ENCODE data around the gene OIP5.
"Not testable (repeated sequence)": the region's sequence is repeated elsewhere in the genome, so short reads cannot be mapped to it uniquely, and the experiment has no call there.

The OIP5 gene

DNA sequence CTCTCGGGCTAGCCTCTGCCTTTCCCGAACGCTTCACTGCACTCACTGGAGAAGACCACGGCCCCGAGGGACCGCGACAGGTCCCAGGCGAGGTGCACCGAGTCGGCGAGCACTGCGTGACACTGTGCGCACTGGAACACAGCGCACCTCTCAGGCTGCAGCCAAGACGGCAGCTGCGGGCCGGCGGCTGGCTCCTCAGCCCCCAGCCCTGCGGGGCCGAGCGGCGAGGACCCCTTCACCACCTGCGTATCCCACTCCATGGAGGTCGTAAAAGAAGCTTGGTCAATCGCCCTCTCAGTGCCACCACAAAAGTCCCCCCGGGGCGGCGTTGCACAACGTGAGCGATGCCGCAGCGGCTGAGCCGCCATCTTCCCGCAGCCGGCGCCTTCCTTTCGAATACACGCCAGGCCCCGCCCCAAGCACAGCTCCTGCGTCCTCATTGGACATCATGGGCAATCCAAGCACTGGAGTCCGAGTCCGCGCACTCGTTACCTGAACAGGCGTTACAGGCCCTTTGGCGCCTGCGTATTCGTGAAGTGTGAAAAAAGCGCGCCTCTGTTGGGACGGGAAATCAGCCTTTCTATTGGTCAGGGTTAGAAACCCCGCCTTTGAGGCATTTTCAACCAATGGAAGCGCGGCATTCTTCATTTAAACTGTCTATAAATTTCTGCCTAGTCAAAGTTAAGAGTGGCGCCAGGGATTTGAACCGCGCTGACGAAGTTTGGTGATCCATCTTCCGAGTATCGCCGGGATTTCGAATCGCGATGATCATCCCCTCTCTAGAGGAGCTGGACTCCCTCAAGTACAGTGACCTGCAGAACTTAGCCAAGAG, at the start of gene OIP5, which contains the start of gene NUSAP1:
Gene OIP5 (minus strand): TSS at position 398 of the 832 bp plus-strand sequence. CDS start 30 bp downstream, at position 368.
Gene NUSAP1 (plus strand): TSS at position 688 of the 832 bp plus-strand sequence. CDS start 77 bp downstream, at position 765.
- DNase-seq: peak; percentile 100

- DNase-seq: no peak
Measured at GRCh38 chr15:41377978-41378377, 45.6 kb upstream of the OIP5 start.

- no peak for DNase-seq
Measured at GRCh38 chr15:41367418-41367817, 35.0 kb upstream of the OIP5 start.

DNA sequence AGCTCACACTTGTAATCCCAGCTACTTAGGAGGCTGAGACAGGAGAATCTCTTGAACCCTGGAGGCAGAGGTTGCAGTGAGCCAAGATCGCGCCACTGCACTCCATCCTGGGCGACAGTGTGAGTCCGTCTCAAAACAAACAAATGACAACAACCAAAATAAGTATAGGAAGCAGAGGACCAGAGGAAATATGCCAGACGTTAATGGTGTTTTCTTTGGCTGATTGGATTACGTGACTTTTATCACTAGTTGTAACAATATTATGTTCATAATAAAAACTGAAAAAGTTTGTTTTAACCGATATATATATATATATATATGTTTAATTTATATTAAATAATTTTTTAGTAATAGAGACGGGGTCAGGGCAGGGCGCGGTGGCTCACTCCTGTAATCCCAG, 22.0 kb upstream of the OIP5 start:
- DNase-seq: no peak

GRCh38 chr15:41350057-41350717, 17.8 kb upstream of the OIP5 start:
- DNase-seq: no peak

GRCh38 chr15:41347236-41347635, 14.8 kb upstream of the OIP5 start:
- DNase-seq: no peak

DNA sequence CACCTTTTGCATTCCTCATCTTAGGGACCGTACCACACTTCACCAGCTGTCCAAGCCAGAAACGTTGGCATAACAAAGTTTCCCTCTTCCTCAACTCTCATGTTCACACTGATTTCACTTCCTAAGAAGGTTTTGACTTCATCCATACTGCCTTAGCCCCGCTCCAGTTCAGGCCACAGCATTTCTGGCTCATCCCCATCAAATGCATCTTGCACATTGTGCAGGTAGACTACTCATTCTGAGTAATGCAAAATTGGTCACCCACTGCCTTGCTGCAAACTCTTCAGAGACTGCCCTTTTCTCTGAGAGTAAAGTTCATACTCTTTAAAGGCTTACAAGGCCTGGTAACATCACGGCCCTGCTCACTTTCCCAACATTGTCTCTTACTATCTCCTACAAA, 9.1 kb upstream of the OIP5 start:
- DNase-seq: no peak

- DNase-seq: no peak
Measured at GRCh38 chr15:41340189-41340695, 7.9 kb upstream of the OIP5 start.

GRCh38 chr15:41337631-41338522, 5.5 kb upstream of the OIP5 start:
- DNase-seq: peak; percentile 14

- no peak for DNase-seq
Measured at GRCh38 chr15:41337047-41337446, 4.7 kb upstream of the OIP5 start.

DNA sequence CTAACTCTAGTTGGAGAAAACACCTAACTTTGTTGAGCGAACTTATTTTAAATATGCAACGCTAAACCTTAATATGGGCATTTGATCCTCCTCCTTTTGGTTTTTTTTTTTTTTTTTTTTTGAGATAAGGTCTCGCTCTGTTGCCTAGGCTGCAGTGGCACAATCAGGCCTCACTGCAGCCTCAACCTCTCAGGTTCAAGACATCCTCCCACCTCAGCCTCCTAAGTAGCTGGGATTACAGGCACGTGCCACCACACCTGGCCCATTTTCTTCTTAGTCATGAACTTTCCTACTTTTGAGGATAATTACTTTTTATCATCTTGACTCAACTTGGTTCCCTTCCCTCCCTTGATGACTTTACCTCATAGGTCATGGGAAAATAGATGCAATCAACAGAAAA, 4.2 kb upstream of the OIP5 start:
- no peak for DNase-seq

DNA sequence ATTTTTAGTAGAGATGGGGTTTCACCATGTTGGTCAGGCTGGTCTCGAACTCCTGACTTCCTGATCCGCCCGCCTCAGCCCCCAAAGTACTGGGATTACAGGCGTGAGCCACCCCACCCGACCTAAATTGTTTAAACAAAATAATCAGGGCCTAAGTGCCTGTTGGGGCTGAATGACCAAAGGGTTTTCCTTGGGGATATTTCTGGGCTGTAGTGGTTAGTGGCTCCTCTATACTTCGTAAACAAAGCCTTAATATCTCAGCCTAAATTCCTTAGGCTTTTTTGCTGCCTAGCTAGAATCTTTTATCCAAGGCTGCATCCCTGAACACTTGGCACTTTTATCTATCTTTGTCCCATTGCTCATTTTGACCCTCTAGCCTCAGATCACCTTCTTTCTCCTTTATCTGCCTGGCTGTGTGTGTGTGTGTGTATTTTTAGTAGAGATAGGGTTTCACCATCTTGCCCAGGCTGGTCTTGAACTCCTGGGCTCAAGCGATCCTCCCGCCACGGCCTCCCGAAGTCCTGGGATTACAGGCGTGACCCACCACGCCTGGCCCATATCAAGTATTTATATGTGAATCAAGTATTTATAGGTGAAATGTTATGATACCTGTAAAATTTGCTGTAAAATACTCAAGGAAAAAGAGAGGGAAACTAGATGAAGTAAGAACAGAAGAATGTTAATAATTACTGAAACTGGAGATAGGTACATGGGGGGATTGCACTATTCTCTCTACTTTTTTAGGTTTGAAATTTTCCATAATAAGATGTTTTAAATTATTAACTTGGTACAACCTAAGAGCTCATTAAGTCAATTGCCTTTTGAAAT, 2.1 kb upstream of the OIP5 start:
- no peak for DNase-seq

DNA sequence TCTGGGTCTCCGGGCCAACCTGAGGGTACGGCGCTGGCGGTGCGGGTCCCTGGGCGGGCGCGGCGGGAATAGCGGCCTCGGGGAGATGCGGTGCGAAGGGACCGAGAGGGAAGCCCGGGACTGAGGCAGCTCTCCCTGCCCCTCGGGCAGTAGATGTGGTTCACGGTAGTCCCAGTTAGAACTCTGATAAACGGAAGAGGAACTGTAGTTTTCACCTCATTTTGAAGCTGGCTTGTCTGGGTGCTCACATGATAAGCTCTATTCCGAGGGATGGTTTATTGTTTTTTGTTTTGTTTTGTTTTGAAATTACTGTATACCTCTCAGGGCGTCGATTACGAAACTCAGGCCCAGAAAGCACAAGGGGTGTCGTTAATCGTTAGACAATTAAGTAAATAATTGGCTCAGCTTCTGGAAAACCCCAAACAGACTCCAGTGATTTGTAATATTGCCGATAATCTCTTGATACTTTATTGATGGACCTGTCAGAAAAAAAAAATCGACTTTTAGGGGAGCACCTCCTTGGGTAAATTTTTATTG, 703 bp upstream of the OIP5 start:
- no peak for DNase-seq

DNA sequence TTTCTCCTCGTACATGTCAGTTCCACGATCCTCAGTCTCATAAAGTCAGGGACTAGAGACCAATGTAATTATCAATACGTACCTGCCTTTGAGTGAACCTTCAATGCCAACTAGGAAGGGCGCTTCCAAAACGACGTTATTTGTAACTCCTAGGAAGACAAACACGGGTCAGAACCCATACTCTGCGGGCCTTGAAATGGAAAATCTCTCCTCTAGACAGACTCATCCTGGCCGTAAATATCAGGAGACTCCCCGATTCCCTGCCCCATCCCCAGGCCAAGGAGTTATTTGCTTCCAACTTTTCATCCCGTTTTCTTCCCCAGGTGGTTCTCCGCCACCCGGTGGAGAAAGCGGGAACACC, 578 bp downstream of the OIP5 start:
- DNase-seq: peak; percentile 59

DNA sequence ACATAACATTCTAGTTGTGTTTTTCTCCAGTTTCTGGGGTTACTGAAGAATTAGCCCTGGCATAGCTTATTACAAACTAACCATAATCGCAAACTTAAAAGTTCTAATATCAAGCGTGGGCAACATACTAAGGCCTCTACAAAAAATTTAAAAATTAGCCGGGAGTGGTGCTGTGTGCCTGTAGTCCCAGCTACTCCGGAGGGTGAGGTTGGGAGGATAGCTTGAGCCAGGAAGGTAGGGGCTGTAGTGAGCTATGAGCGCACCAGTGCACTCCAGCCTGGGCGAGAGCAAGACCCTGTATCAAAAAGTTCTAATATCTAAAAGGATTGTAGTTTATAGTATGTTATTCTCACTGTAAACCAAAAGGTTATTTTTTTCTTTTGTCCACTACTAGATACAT, 1.1 kb downstream of the OIP5 start:
- no peak for DNase-seq

GRCh38 chr15:41323611-41324010, 8.8 kb downstream of the OIP5 start:
- no peak for DNase-seq

DNA sequence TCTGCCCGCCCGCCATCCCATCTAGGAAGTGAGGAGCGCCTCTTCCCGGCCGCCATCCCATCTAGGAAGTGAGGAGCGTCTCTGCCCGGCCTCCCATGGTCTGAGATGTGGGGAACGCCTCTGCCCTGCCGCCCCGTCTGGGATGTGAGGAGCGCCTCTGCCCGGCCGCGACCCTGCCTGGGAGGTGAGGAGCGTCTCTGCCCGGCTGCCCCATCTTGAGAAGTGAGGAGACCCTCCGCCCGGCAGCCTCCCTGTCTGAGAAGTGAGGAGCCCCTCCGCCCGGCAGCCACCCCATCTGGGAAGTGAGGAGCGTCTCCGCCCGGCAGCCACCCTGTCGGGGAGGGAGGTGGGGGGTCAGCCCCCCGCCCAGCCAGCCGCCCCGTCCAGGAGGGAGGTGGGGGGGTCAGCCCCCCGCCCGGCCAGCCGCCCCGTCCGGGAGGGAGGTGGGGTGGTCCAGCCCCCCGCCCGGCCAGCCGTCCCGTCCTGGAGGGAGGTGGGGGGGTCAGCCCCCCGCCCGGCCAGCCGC, 11.5 kb downstream of the OIP5 start:
- DNase-seq: not testable (repeated sequence)

DNA sequence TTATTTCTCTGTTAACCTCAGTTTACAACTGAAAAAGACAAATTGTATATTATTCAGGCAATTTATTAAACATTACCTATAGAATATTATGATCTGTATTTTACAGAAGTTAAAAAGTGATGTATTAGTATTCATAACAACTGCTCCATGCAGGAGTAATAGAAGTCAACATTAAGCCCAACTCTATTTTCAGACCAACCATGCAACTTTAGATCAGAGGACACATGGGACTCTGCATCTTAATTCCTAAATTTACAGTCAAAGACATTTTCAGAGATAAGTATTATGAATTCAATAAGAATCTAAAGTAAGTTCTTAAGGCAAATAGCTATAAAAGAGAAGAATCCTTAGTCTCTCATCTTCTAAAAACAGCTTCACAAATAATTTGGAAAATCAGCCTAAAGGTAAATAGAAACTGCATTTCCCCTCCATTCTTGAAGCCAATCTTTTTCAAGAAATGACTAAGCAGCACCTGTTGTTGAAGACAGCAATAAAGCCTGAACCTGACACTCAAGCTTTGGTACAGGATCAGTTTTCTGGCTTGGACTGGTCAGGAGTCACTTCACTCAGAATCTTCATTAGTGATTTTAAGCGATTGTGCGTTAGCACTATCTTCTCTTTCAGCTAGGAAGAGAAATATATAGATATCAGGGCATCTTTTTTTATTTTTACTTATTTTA, 23.0 kb downstream of the OIP5 start:
- no peak for DNase-seq

DNA sequence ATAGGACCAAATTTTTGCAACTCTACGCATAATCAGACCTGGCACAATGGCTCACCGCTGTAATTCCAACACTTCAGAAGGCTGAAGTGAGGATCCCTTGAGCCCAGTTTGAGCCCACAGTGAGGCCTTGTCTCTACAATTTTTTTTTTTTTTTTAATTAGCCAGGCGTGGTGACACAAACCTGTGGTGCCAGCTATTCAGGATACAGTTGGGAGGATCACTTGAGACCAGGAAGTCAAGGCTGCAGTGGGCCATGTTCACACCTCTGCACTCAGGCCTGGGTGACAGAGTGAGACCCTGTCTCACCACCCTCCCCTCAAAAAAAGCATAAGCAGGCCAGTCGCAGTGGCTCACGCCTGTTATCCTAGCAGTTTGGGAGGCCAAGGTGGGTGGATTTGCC, 24.7 kb downstream of the OIP5 start:
- no peak for DNase-seq

- DNase-seq: no peak
Measured at GRCh38 chr15:41304149-41304770, 28.1 kb downstream of the OIP5 start.

- no peak for DNase-seq
Measured at GRCh38 chr15:41301587-41301986, 30.8 kb downstream of the OIP5 start.
